HepG2 (cell line): Measurements from ENCODE around the gene ENTPD1. TPM values are rescaled to one million over a fixed set of nuclear protein-coding genes. Genes with fewer than 3 reads are reported as not detected.

Source experiments
- ATAD3A ChIP-seq: sonication (generic); formaldehyde crosslinking; IDR thresholded peaks from 2 replicates; pipeline ENCODE4 v1.4.0; 2020; ENCODE audit warnings: missing genetic modification reagents
- BCL6 ChIP-seq: IDR thresholded peaks from 2 replicates; pipeline ENCODE4 v1.6.1; 2016; ENCODE audit warnings: missing genetic modification reagents, missing compliant biosample characterization
- CENPX ChIP-seq: sonication (generic); formaldehyde crosslinking; IDR thresholded peaks from 2 replicates; pipeline ENCODE4 v1.9.0; 2021; ENCODE audit warnings: mild to moderate bottlenecking, missing genetic modification reagents, moderate library complexity
- CHD4 ChIP-seq: fragments of 200-600 bp; sonication (generic); IDR thresholded peaks from 2 replicates; pipeline ENCODE4 v1.7.0; 2017; ENCODE audit warnings: mild to moderate bottlenecking, low read length, borderline replicate concordance
- GFI1 ChIP-seq: sonication (generic); formaldehyde crosslinking; IDR thresholded peaks from 2 replicates; pipeline ENCODE4 v1.5.0; 2020; ENCODE audit warnings: missing genetic modification reagents, mild to moderate bottlenecking, borderline replicate concordance
- IRF2 ChIP-seq: IDR thresholded peaks from 2 replicates; pipeline ENCODE4 v1.6.1; 2018; ENCODE audit warnings: missing genetic modification reagents, missing compliant biosample characterization
- MBNL3 ChIP-seq: fragments of 250-450 bp; sonication (Bioruptor Pico); conservative IDR thresholded peaks from 2 replicates; pipeline ENCODE4 v1.8.0; 2022; ENCODE audit warnings: mild to moderate bottlenecking, inconsistent platforms
- MIER3 ChIP-seq: IDR thresholded peaks from 2 replicates; pipeline ENCODE4 v1.6.1; 2016; ENCODE audit warnings: missing compliant biosample characterization, borderline replicate concordance
- MXD4 ChIP-seq: IDR thresholded peaks from 2 replicates; pipeline ENCODE4 v1.6.1; 2016; ENCODE audit warnings: mild to moderate bottlenecking, missing biosample characterization, missing genetic modification reagents
- PAX8 ChIP-seq: sonication (generic); formaldehyde crosslinking; IDR thresholded peaks from 2 replicates; pipeline ENCODE4 v1.8.0; 2022; ENCODE audit warnings: mild to moderate bottlenecking, missing genetic modification reagents, borderline replicate concordance
- PHF5A ChIP-seq: IDR thresholded peaks from one replicate; pipeline ENCODE4 v1.6.1; 2018; ENCODE audit warnings: low read depth, missing genetic modification reagents; ENCODE audit not compliant: unreplicated experiment
- RARG ChIP-seq: sonication (generic); formaldehyde crosslinking; IDR thresholded peaks from 2 replicates; pipeline ENCODE4 v1.4.0; 2020; ENCODE audit warnings: low read depth, mild to moderate bottlenecking, missing genetic modification reagents
- SMARCC2 ChIP-seq: fragments of 450-650 bp; IDR thresholded peaks from 2 replicates; pipeline ENCODE4 v1.6.1; 2017; ENCODE audit warnings: antibody characterized with exemption, mild to moderate bottlenecking
- SMYD3 ChIP-seq: sonication (generic); formaldehyde crosslinking; IDR thresholded peaks from 2 replicates; pipeline ENCODE4 v1.8.1; 2023; ENCODE audit warnings: mild to moderate bottlenecking, missing genetic modification reagents
- SNAPC2 ChIP-seq: sonication (generic); formaldehyde crosslinking; IDR thresholded peaks from 2 replicates; pipeline ENCODE4 v1.8.1; 2022; ENCODE audit warnings: mild to moderate bottlenecking, missing genetic modification reagents
- STAT5B ChIP-seq: sonication (generic); formaldehyde crosslinking; IDR thresholded peaks from 2 replicates; pipeline ENCODE4 v1.4.0; 2020; ENCODE audit warnings: missing genetic modification reagents
- ZBTB20 ChIP-seq: sonication (generic); formaldehyde crosslinking; IDR thresholded peaks from 2 replicates; pipeline ENCODE4 v1.8.1; 2023; ENCODE audit warnings: missing genetic modification reagents, low read depth, mild to moderate bottlenecking, borderline replicate concordance
- ZBTB21 ChIP-seq: sonication (generic); formaldehyde crosslinking; IDR thresholded peaks from 2 replicates; pipeline ENCODE4 v1.4.0; 2020; ENCODE audit warnings: missing genetic modification reagents
- ZFY ChIP-seq: sonication (generic); formaldehyde crosslinking; IDR thresholded peaks from 2 replicates; pipeline ENCODE4 v1.4.0; 2020; ENCODE audit warnings: missing genetic modification reagents
- ZMYM4 ChIP-seq: sonication (generic); formaldehyde crosslinking; IDR thresholded peaks from 2 replicates; pipeline ENCODE4 v1.8.1; 2023; ENCODE audit warnings: mild to moderate bottlenecking, missing genetic modification reagents
- ZNF136 ChIP-seq: sonication (generic); formaldehyde crosslinking; IDR thresholded peaks from 2 replicates; pipeline ENCODE4 v1.8.1; 2022; ENCODE audit warnings: low read depth, mild to moderate bottlenecking, moderate library complexity, missing genetic modification reagents
- ZNF225 ChIP-seq: sonication (generic); formaldehyde crosslinking; IDR thresholded peaks from 2 replicates; pipeline ENCODE4 v1.4.0; 2020; ENCODE audit warnings: mild to moderate bottlenecking, missing genetic modification reagents
- ZNF234 ChIP-seq: sonication (generic); formaldehyde crosslinking; conservative IDR thresholded peaks from 2 replicates; pipeline ENCODE4 v1.5.1; 2020; ENCODE audit warnings: mild to moderate bottlenecking, missing genetic modification reagents
- ZNF703 ChIP-seq: sonication (generic); formaldehyde crosslinking; IDR thresholded peaks from 2 replicates; pipeline ENCODE4 v1.5.1; 2020; ENCODE audit warnings: missing genetic modification reagents, mild to moderate bottlenecking, moderate library complexity, borderline replicate concordance
- ZNF720 ChIP-seq: sonication (generic); formaldehyde crosslinking; IDR thresholded peaks from 2 replicates; pipeline ENCODE4 v1.4.0; 2020; ENCODE audit warnings: missing genetic modification reagents
- ZNF788 ChIP-seq: sonication (generic); formaldehyde crosslinking; IDR thresholded peaks from 2 replicates; pipeline ENCODE4 v1.5.0; 2020; ENCODE audit warnings: mild to moderate bottlenecking, missing genetic modification reagents, borderline replicate concordance
- ZSCAN31 ChIP-seq: sonication (generic); formaldehyde crosslinking; IDR thresholded peaks from 2 replicates; pipeline ENCODE4 v1.5.0; 2020; ENCODE audit warnings: low read depth, mild to moderate bottlenecking, missing genetic modification reagents
- polyA plus RNA-seq, 8 experiments: library from polyadenylated mRNA; depleted of rRNA in 3 of 8; stranded (reverse) in 7 of 8; unstranded in 1 of 8; fragments of >200 nt; fragmentation: Illumina TruSeq in 4 of 8; extraction: Trizol in 4 of 8; gene quantifications; 2 replicates each; pipeline versions ENCODE4 v1.2.1 to v1.2.3, GENCODE V29; 2011 to 2016; ENCODE audit warnings: low read depth in 4 of 8, missing spikeins in 1 of 8, mixed read lengths in 1 of 8; ENCODE audit not compliant: insufficient read depth in 1 of 8
- total RNA-seq, 5 experiments: library from RNA; depleted of rRNA; stranded (reverse); fragments of >200 nt; fragmentation: Illumina TruSeq; extraction: Trizol; gene quantifications; 2 replicates each; pipeline ENCODE4 v1.2.3, GENCODE V29; 2016; ENCODE audit warnings: low read depth in 1 of 5
- TF ChIP-seq, protein P1 (sequence below): sonication (generic); formaldehyde crosslinking; conservative IDR thresholded peaks from 2 replicates; pipeline ENCODE4 v1.4.0; 2020; ENCODE audit warnings: mild to moderate bottlenecking, missing genetic modification reagents, moderate library complexity
- TF ChIP-seq, protein P2 (sequence below): sonication (generic); formaldehyde crosslinking; conservative IDR thresholded peaks from 2 replicates; pipeline ENCODE4 v1.8.0; 2022; ENCODE audit warnings: low read depth, missing genetic modification reagents

Gene ENTPD1
- total and polyA plus RNA-seq, 2 of the 13 experiments (the other 11 are each of a cell fraction or from before 2014, with no cell fraction given) = 0.07 TPM

DNA sequence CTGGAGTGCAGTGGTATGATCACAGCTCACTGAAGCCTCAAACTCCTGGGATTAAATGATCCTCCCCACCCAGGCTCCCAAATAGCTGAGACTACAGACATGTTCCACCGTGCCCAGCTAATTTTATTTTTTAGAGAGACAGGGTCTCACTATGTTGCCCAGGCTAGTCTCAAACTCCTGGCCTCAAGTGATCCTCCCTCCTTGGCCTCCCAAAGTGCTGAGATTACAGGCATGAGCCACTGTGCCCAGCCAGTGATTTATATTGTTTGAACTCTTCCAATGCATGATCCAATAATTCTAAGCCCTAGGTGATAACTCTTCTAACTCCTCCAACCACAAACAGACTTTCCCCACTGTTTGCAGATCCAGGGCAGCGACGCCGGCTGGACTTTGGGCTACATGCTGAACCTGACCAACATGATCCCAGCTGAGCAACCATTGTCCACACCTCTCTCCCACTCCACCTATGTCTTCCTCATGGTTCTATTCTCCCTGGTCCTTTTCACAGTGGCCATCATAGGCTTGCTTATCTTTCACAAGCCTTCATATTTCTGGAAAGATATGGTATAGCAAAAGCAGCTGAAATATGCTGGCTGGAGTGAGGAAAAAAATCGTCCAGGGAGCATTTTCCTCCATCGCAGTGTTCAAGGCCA lies 110.0 kb downstream of the ENTPD1 start (continued):
- TF ChIP-seq, protein P1, sequence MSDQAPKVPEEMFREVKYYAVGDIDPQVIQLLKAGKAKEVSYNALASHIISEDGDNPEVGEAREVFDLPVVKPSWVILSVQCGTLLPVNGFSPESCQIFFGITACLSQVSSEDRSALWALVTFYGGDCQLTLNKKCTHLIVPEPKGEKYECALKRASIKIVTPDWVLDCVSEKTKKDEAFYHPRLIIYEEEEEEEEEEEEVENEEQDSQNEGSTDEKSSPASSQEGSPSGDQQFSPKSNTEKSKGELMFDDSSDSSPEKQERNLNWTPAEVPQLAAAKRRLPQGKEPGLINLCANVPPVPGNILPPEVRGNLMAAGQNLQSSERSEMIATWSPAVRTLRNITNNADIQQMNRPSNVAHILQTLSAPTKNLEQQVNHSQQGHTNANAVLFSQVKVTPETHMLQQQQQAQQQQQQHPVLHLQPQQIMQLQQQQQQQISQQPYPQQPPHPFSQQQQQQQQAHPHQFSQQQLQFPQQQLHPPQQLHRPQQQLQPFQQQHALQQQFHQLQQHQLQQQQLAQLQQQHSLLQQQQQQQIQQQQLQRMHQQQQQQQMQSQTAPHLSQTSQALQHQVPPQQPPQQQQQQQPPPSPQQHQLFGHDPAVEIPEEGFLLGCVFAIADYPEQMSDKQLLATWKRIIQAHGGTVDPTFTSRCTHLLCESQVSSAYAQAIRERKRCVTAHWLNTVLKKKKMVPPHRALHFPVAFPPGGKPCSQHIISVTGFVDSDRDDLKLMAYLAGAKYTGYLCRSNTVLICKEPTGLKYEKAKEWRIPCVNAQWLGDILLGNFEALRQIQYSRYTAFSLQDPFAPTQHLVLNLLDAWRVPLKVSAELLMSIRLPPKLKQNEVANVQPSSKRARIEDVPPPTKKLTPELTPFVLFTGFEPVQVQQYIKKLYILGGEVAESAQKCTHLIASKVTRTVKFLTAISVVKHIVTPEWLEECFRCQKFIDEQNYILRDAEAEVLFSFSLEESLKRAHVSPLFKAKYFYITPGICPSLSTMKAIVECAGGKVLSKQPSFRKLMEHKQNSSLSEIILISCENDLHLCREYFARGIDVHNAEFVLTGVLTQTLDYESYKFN (CRISPR knock-in tag) = peak; percentile 74
- TF ChIP-seq SMARCC2 = no peak
- no peak for TF ChIP-seq PHF5A (CRISPR knock-in tag)
- TF ChIP-seq ZBTB20 (CRISPR knock-in tag) = no peak
- TF ChIP-seq CENPX (CRISPR knock-in tag) = no peak
- no peak for TF ChIP-seq RARG (CRISPR knock-in tag)
- no peak for TF ChIP-seq ZSCAN31
- no peak for TF ChIP-seq ZNF225
- TF ChIP-seq ZFY = no peak
- peak; percentile 62; the same call in 1 of the 2 replicates for TF ChIP-seq GFI1
- no peak for TF ChIP-seq SNAPC2
- TF ChIP-seq, protein P2, sequence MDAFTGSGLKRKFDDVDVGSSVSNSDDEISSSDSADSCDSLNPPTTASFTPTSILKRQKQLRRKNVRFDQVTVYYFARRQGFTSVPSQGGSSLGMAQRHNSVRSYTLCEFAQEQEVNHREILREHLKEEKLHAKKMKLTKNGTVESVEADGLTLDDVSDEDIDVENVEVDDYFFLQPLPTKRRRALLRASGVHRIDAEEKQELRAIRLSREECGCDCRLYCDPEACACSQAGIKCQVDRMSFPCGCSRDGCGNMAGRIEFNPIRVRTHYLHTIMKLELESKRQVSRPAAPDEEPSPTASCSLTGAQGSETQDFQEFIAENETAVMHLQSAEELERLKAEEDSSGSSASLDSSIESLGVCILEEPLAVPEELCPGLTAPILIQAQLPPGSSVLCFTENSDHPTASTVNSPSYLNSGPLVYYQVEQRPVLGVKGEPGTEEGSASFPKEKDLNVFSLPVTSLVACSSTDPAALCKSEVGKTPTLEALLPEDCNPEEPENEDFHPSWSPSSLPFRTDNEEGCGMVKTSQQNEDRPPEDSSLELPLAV (CRISPR knock-in tag) = no peak
- no peak for TF ChIP-seq MIER3
- peak; percentile 78 for TF ChIP-seq ZMYM4
- no peak for TF ChIP-seq SMYD3 (CRISPR knock-in tag)
- TF ChIP-seq IRF2 (CRISPR knock-in tag) = no peak; the same call in 1 of the 2 replicates
- peak; percentile 31; the same call in 1 of the 2 replicates for TF ChIP-seq BCL6
- TF ChIP-seq ZNF703 (CRISPR knock-in tag) = no peak
- no peak for TF ChIP-seq ZNF136
- TF ChIP-seq ATAD3A (CRISPR knock-in tag) = no peak
- TF ChIP-seq CHD4 = no peak
- TF ChIP-seq ZNF788 (CRISPR knock-in tag) = peak; percentile 28; the same call in 1 of the 2 replicates
- TF ChIP-seq MBNL3 (CRISPR knock-in tag) = no peak
- no peak for TF ChIP-seq PAX8
- no peak for TF ChIP-seq STAT5B (CRISPR knock-in tag)
- TF ChIP-seq ZNF720 = no peak
- no peak for TF ChIP-seq ZBTB21 (CRISPR knock-in tag)
- TF ChIP-seq ZNF234 = no peak
- 0 out of 2 replicates have a peak, but pooled peaks have one; percentile 6 for TF ChIP-seq MXD4 (CRISPR knock-in tag)
